KMS-11 (cell line): Measurements from ENCODE around the gene HBEGF.

Experiments used
- H2AFZ ChIP-seq: fragments of 200-600 bp; sonication (generic); 2 replicates; pipeline ENCODE4 v1.6.1; 2016; ENCODE audit warnings: antibody characterized with exemption, mixed run types, low read depth
- H3K27ac ChIP-seq: fragments of 200-600 bp; sonication (generic); 2 replicates; pipeline ENCODE4 v1.6.1; 2016; ENCODE audit warnings: mild to moderate bottlenecking, mixed run types
- H3K27me3 ChIP-seq: fragments of 200-600 bp; sonication (generic); 2 replicates; pipeline ENCODE4 v1.6.1; 2017; ENCODE audit warnings: mild to moderate bottlenecking, low read depth, mixed run types, moderate library complexity; ENCODE audit not compliant: insufficient read depth
- H3K36me3 ChIP-seq: fragments of 200-600 bp; sonication (generic); 2 replicates; pipeline ENCODE4 v1.6.1; 2017; ENCODE audit warnings: mild to moderate bottlenecking, mixed run types; ENCODE audit not compliant: insufficient read depth
- H3K4me1 ChIP-seq: fragments of 200-600 bp; sonication (generic); 2 replicates; pipeline ENCODE4 v1.6.1; 2016; ENCODE audit warnings: mild to moderate bottlenecking, low read depth, mixed run types; ENCODE audit not compliant: poor library complexity, severe bottlenecking
- H3K4me2 ChIP-seq: fragments of 200-600 bp; sonication (generic); 2 replicates; pipeline ENCODE4 v1.7.0; 2016; ENCODE audit warnings: mild to moderate bottlenecking, mixed run types
- H3K4me3 ChIP-seq: fragments of 200-600 bp; sonication (generic); IDR thresholded peaks from 2 replicates; pipeline ENCODE4 v1.6.1; 2017; ENCODE audit warnings: low read depth, low read length, mixed read lengths; ENCODE audit not compliant: insufficient read depth
- H3K79me2 ChIP-seq: fragments of 200-600 bp; sonication (generic); 2 replicates; pipeline ENCODE4 v1.6.1; 2016; ENCODE audit warnings: low read depth, mixed run types; ENCODE audit not compliant: insufficient read depth
- H3K9ac ChIP-seq: fragments of 200-600 bp; sonication (generic); 2 replicates; pipeline ENCODE4 v1.6.1; 2016; ENCODE audit warnings: mild to moderate bottlenecking, mixed run types
- H4K20me1 ChIP-seq: fragments of 200-600 bp; sonication (generic); 2 replicates; pipeline ENCODE4 v1.6.1; 2016; ENCODE audit warnings: mild to moderate bottlenecking, mixed run types; ENCODE audit not compliant: insufficient read depth
- TF ChIP-seq, protein P1 (sequence below): fragments of 200-600 bp; sonication (generic); conservative IDR thresholded peaks from 2 replicates; pipeline ENCODE4 v1.6.1; 2017; ENCODE audit warnings: low read depth, mild to moderate bottlenecking, antibody characterized with exemption, low read length, moderate library complexity, mixed read lengths

The HBEGF gene

DNA sequence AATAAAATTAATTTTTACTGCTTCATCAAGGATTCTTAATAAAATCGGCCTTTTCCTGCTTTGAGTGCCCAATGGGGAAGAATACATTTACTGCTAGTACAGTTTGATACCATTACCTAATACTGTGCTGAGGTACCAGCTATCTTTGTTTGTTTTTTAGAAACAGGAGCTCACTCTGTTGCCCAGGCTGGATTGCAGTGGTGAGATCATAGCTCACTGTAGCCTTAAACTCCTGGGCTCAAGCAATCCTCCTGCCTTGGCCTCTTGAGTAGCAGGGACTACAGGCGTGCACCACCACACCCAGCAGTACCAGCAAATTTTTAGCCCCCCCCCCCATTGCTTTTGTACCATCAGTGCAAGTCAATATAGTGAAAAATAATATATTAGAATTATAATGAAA lies 41.6 kb upstream of the HBEGF start:
- no peak overlapping the region for H3K9ac ChIP-seq
- H3K27me3 ChIP-seq = no peaks in the 10 kb centered on the region
- H4K20me1 ChIP-seq = no peaks in the 10 kb centered on the region
- H3K27ac ChIP-seq = no peak overlapping the region
- H3K4me2 ChIP-seq = no peak overlapping the region
- no peak overlapping the region for H3K4me3 ChIP-seq
- TF ChIP-seq, protein P1, sequence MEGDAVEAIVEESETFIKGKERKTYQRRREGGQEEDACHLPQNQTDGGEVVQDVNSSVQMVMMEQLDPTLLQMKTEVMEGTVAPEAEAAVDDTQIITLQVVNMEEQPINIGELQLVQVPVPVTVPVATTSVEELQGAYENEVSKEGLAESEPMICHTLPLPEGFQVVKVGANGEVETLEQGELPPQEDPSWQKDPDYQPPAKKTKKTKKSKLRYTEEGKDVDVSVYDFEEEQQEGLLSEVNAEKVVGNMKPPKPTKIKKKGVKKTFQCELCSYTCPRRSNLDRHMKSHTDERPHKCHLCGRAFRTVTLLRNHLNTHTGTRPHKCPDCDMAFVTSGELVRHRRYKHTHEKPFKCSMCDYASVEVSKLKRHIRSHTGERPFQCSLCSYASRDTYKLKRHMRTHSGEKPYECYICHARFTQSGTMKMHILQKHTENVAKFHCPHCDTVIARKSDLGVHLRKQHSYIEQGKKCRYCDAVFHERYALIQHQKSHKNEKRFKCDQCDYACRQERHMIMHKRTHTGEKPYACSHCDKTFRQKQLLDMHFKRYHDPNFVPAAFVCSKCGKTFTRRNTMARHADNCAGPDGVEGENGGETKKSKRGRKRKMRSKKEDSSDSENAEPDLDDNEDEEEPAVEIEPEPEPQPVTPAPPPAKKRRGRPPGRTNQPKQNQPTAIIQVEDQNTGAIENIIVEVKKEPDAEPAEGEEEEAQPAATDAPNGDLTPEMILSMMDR = no peak
- no peak overlapping the region for H2AFZ ChIP-seq
- no peaks in the 10 kb centered on the region for H3K36me3 ChIP-seq
- no peaks in the 10 kb centered on the region for H3K4me1 ChIP-seq
- no peaks in the 10 kb centered on the region for H3K79me2 ChIP-seq

DNA sequence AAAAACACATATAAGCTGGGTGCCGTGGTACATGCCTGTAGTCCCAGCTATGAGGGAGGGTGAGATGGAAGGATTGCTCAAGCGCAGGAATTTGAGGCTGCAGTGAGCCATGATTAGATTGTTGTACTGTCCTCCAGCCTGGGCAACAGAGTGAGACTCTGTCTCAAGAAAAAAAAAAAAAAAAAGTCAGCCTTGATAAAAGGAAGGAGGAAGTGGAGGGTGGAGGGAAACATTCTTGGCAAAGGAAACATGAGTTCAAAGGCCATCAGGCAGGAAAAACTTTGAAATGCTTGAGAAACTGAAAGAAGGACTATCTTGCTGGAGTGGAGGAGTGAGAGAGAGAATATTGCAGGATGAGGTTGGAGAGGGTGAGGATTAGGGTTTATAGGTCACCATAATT lies 36.9 kb upstream of the HBEGF start:
- H3K27me3 ChIP-seq = no peaks in the 10 kb centered on the region
- TF ChIP-seq, protein P1 = no peak
- H3K4me3 ChIP-seq = no peak overlapping the region
- H3K4me1 ChIP-seq = no peaks in the 10 kb centered on the region
- H3K36me3 ChIP-seq = no peaks in the 10 kb centered on the region
- no peak overlapping the region for H2AFZ ChIP-seq
- no peak overlapping the region for H3K27ac ChIP-seq
- H4K20me1 ChIP-seq = no peaks in the 10 kb centered on the region
- no peaks in the 10 kb centered on the region for H3K79me2 ChIP-seq
- no peak overlapping the region for H3K4me2 ChIP-seq
- H3K9ac ChIP-seq = no peak overlapping the region

DNA sequence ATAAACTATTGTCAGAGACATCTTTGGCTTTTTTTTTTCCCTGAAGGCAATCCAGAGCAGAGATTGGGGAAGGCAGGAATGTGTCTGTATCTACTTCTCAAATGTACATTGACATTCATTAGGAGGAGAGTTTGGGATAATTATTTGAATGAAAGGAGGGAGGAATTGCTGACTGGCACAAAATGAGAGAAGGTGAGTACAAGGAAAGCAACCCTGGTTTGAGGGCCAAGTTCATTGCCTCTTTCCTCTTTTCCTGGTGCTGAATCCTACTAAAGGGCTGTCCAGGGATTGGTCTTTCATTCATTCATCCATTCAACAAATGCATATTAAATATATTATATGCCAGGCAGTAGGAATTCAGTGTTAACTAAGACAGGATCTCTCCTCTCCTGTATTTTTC lies 36.5 kb upstream of the HBEGF start:
- no peak overlapping the region for H3K4me2 ChIP-seq
- H3K27ac ChIP-seq = no peak overlapping the region
- H3K36me3 ChIP-seq = no peaks in the 10 kb centered on the region
- no peaks in the 10 kb centered on the region for H3K79me2 ChIP-seq
- TF ChIP-seq, protein P1 = no peak
- H3K4me3 ChIP-seq = no peak overlapping the region
- no peak overlapping the region for H2AFZ ChIP-seq
- no peaks in the 10 kb centered on the region for H3K27me3 ChIP-seq
- H4K20me1 ChIP-seq = no peaks in the 10 kb centered on the region
- no peaks in the 10 kb centered on the region for H3K4me1 ChIP-seq
- H3K9ac ChIP-seq = no peak overlapping the region

DNA sequence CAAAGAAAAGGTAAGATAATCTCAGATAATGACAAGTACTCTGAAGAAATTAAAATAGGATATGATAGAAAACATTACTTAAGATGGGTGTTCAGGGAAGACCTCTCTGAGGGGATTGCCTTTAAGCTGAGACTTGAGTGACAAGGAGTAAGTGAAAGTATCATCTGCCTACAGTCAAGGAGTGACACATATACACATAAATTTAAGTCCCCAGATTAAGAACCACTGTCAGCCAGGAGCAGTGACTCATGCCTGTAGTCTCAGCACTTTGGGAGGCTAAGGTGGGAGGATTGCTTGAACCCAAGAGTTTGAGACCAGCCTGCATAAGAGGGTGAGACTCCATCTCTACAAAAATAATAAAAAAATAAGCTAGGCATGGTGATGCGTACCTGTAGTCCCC lies 35.6 kb upstream of the HBEGF start:
- Histone ChIP-seq H3K79me2 (no peaks in the 10 kb centered on the region), H2AFZ (no peak overlapping the region), H3K36me3 (no peaks in the 10 kb centered on the region), H3K4me3 (no peak overlapping the region), H3K4me2 (no peak overlapping the region), H3K9ac (no peak overlapping the region), H4K20me1 (no peaks in the 10 kb centered on the region), H3K4me1 (no peaks in the 10 kb centered on the region), H3K27me3 (no peaks in the 10 kb centered on the region), H3K27ac (no peak overlapping the region)
- TF ChIP-seq, protein P1 = no peak

DNA sequence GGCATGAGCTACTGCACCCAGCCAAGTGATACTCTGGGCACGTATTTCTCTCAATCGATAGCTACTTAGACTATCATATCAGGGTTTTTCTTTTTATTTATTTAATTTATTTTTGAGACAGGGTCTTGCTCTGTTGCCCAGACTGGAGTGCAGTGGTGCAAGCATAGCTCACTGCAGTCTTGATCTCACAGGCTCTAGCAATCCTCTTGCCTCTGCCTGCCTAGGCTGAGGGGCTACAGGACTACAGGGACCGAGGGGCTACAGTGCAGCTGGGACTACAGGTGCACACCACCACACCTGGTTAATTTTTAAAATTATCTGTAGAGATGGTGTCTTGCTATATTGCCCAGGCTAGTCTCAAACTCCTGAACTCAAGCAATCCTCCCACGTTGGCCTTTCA lies 34.9 kb upstream of the HBEGF start:
- no peak overlapping the region for H3K4me3 ChIP-seq
- no peaks in the 10 kb centered on the region for H3K36me3 ChIP-seq
- H2AFZ ChIP-seq = no peak overlapping the region
- no peaks in the 10 kb centered on the region for H3K79me2 ChIP-seq
- H3K27me3 ChIP-seq = no peaks in the 10 kb centered on the region
- H3K4me2 ChIP-seq = no peak overlapping the region
- no peaks in the 10 kb centered on the region for H3K4me1 ChIP-seq
- H3K27ac ChIP-seq = no peak overlapping the region
- no peaks in the 10 kb centered on the region for H4K20me1 ChIP-seq
- H3K9ac ChIP-seq = no peak overlapping the region
- TF ChIP-seq, protein P1 = no peak
